Measurements from ENCODE around the gene CHKA. TPM values are rescaled to one million over a fixed set of nuclear protein-coding genes. Genes with fewer than 3 reads are reported as not detected.

CHKA gene
- total and polyA plus RNA-seq, 4 experiments from 2014 or later, result 1.5 to 2.7 (median 2.6) TPM

- ChIA-PET CTCF (ENCODE audit: partially characterized antibody) (interaction anchor here (1.9 kb wide), 1 partner anchor 117 kb away, joined by 4 read pairs; no protein-coding TSS in a partner anchor), POLR2A (ENCODE audit: partially characterized antibody) (no interaction called here)
- intact Hi-C loops (cut with micrococcal nuclease), result no loop called here
- Histone ChIP-seq H3K9me3 (ENCODE audit: control insufficient read depth in 1 of 2, low read length in 2 of 2) (no peaks in the 10 kb centered on the region), H3K4me1 (ENCODE audit: insufficient read depth, low read length) (no peaks in the 10 kb centered on the region), H3K36me3 (ENCODE audit: insufficient read depth, low read length) (no peaks in the 10 kb centered on the region), H3K4me3 (ENCODE audit: low read length in 2 of 2) (no peak overlapping the region), H3K27me3 (ENCODE audit: insufficient read depth, low read length) (no peaks in the 10 kb centered on the region), H3K27ac (ENCODE audit: low read depth, low read length) (no peak overlapping the region)
- H3K4me3 Mint-ChIP-seq, result no peak overlapping the region
- no peaks in the 10 kb centered on the region for H3K27me3 Mint-ChIP-seq
- DNase-seq, result no peak
- no peaks in the 10 kb centered on the region for H3K4me1 Mint-ChIP-seq
- H3K27ac Mint-ChIP-seq, result no peak overlapping the region
- H3K9me3 Mint-ChIP-seq, result no peaks in the 10 kb centered on the region
- no peaks in the 10 kb centered on the region for H3K36me3 Mint-ChIP-seq
Observed at GRCh38 chr11:68092411-68092810, 28.8 kb downstream of the CHKA start.

DNA sequence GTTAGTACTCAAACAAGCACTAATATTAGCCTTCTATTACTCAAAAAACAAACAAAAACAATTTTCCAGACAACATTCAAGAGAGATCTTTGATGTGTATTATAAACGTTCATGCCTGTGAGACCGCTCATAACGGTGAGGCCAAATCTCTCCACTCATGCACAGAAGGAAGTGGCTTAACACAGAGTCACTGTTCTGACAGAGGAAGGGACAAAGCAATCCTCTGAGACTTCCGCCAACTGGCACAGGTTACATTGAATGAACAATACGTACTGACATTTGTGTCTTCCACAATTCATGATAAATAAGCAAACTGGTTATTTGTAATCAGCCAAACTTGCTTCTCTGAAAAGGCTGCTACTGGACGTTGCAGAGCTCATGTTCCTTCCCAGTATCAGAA lies 30.5 kb downstream of the CHKA start:
- intact Hi-C loops (cut with micrococcal nuclease), result no loop called here
- H3K27me3 Mint-ChIP-seq, result no peaks in the 10 kb centered on the region
- H3K4me3 ChIP-seq (ENCODE audit: low read length in 2 of 2), result no peak overlapping the region

GRCh38 chr11:68090287-68090686 lies 30.9 kb downstream of the CHKA start:
- ChIA-PET POLR2A (ENCODE audit: partially characterized antibody) (no interaction called here), CTCF (ENCODE audit: partially characterized antibody) (no interaction called here)
- Histone ChIP-seq H3K36me3 (ENCODE audit: insufficient read depth, low read length) (no peaks in the 10 kb centered on the region), H3K27me3 (ENCODE audit: insufficient read depth, low read length) (no peaks in the 10 kb centered on the region), H3K9me3 (ENCODE audit: control insufficient read depth in 1 of 2, low read length in 2 of 2) (no peaks in the 10 kb centered on the region), H3K4me3 (ENCODE audit: low read length in 2 of 2) (no peak overlapping the region), H3K4me1 (ENCODE audit: insufficient read depth, low read length) (no peaks in the 10 kb centered on the region), H3K27ac (ENCODE audit: low read depth, low read length) (no peak overlapping the region)
- DNase-seq, result no peak
- no peak overlapping the region for H3K27ac Mint-ChIP-seq
- H3K27me3 Mint-ChIP-seq, result no peaks in the 10 kb centered on the region
- H3K36me3 Mint-ChIP-seq, result no peaks in the 10 kb centered on the region
- H3K9me3 Mint-ChIP-seq, result no peaks in the 10 kb centered on the region
- H3K4me1 Mint-ChIP-seq, result no peaks in the 10 kb centered on the region
- intact Hi-C loops (cut with micrococcal nuclease), result no loop called here
- H3K4me3 Mint-ChIP-seq, result no peak overlapping the region

More for the DNA sequence above, 30.5 kb downstream of the CHKA start:
- Mint-ChIP-seq H3K4me3 (no peak overlapping the region), H3K4me1 (no peaks in the 10 kb centered on the region), H3K36me3 (no peaks in the 10 kb centered on the region), H3K9me3 (no peaks in the 10 kb centered on the region), H3K27ac (no peak overlapping the region)
- Histone ChIP-seq H3K4me1 (ENCODE audit: insufficient read depth, low read length) (no peaks in the 10 kb centered on the region), H3K27me3 (ENCODE audit: insufficient read depth, low read length) (no peaks in the 10 kb centered on the region), H3K9me3 (ENCODE audit: control insufficient read depth in 1 of 2, low read length in 2 of 2) (no peaks in the 10 kb centered on the region), H3K27ac (ENCODE audit: low read depth, low read length) (no peak overlapping the region), H3K36me3 (ENCODE audit: insufficient read depth, low read length) (no peaks in the 10 kb centered on the region)
- ChIA-PET POLR2A (ENCODE audit: partially characterized antibody) (no interaction called here), CTCF (ENCODE audit: partially characterized antibody) (no interaction called here)
- no peak for DNase-seq

GRCh38 chr11:68089679-68090078 lies 31.5 kb downstream of the CHKA start:
- intact Hi-C loops (cut with micrococcal nuclease), result no loop called here
- Mint-ChIP-seq H3K9me3 (no peaks in the 10 kb centered on the region), H3K27ac (no peak overlapping the region)

DNA sequence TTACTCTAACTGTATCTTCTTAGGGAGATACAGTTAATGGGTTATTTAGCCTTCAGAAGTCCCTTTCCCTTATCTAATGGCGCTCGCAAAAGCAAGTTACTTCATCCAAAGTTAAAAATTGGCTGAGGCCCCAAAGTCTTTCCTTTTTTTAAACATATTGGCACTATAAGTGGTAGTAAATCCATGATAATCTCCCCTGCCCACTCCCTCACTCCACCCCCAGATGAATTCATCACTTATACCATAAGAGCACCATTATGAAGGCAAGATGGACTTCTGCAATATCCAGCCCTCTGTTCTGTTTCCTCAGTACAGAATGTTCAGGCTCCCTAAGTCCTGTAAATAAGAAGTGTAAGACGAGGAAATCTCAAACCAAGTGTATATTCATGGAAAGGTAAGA lies 37.7 kb downstream of the CHKA start:
- Mint-ChIP-seq H3K27ac (no peak overlapping the region), H3K4me1 (no peaks in the 10 kb centered on the region), H3K36me3 (peaks cover 0 to 4% of the 10 kb centered on the region in 2 donors), H3K4me3 (no peak overlapping the region), H3K9me3 (no peaks in the 10 kb centered on the region), H3K27me3 (no peaks in the 10 kb centered on the region)
- H3K9me3 ChIP-seq (ENCODE audit: control insufficient read depth in 1 of 2, low read length in 2 of 2), result no peaks in the 10 kb centered on the region
- H3K27me3 ChIP-seq (ENCODE audit: insufficient read depth, low read length), result no peaks in the 10 kb centered on the region
- intact Hi-C loops (cut with micrococcal nuclease), result no loop called here
- H3K4me3 ChIP-seq (ENCODE audit: low read length in 2 of 2), result no peak overlapping the region
- no peak for DNase-seq
- ChIA-PET POLR2A (ENCODE audit: partially characterized antibody) (no interaction called here), CTCF (ENCODE audit: partially characterized antibody) (no interaction called here)
- no peaks in the 10 kb centered on the region for H3K36me3 ChIP-seq (ENCODE audit: insufficient read depth, low read length)
- H3K4me1 ChIP-seq (ENCODE audit: insufficient read depth, low read length), result no peaks in the 10 kb centered on the region
- H3K27ac ChIP-seq (ENCODE audit: low read depth, low read length), result no peak overlapping the region

More at GRCh38 chr11:68089679-68090078, 31.5 kb downstream of the CHKA start:
- no peaks in the 10 kb centered on the region for H3K36me3 ChIP-seq (ENCODE audit: insufficient read depth, low read length)
- Mint-ChIP-seq H3K4me1 (no peaks in the 10 kb centered on the region), H3K36me3 (no peaks in the 10 kb centered on the region), H3K27me3 (no peaks in the 10 kb centered on the region), H3K4me3 (no peak overlapping the region)
- no peaks in the 10 kb centered on the region for H3K27me3 ChIP-seq (ENCODE audit: insufficient read depth, low read length)
- CTCF ChIA-PET (ENCODE audit: partially characterized antibody), result no interaction called here
- DNase-seq, result no peak
- no peaks in the 10 kb centered on the region for H3K4me1 ChIP-seq (ENCODE audit: insufficient read depth, low read length)
- POLR2A ChIA-PET (ENCODE audit: partially characterized antibody), result no interaction called here
- H3K4me3 ChIP-seq (ENCODE audit: low read length in 2 of 2), result no peak overlapping the region
- no peaks in the 10 kb centered on the region for H3K9me3 ChIP-seq (ENCODE audit: control insufficient read depth in 1 of 2, low read length in 2 of 2)
- no peak overlapping the region for H3K27ac ChIP-seq (ENCODE audit: low read depth, low read length)

DNA sequence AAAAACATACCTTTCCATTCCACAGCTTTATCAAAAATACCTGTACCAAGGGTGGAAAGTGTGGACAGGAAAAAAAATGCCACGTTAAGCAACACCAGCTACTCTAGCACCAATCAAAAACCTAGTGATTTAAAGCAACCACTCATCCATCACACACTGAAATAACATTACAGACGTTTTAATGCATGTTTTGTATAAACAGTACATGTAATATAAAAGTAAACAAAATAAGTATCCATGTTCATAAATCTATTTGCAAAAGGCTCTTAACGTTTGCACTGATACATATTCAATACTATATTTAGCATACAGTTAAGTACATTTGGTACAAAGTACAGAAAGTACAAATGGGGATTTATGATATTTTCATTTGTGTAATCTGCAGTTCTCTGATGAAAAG lies 38.7 kb downstream of the CHKA start:
- Mint-ChIP-seq H3K27me3 (no peaks in the 10 kb centered on the region), H3K4me1 (no peaks in the 10 kb centered on the region), H3K36me3 (peaks cover 0 to 4% of the 10 kb centered on the region in 2 donors), H3K9me3 (no peaks in the 10 kb centered on the region), H3K4me3 (no peak overlapping the region), H3K27ac (no peak overlapping the region)
- no peaks in the 10 kb centered on the region for H3K4me1 ChIP-seq (ENCODE audit: insufficient read depth, low read length)
- no peak for DNase-seq
- intact Hi-C loops (cut with micrococcal nuclease), result no loop called here
- no peaks in the 10 kb centered on the region for H3K9me3 ChIP-seq (ENCODE audit: control insufficient read depth in 1 of 2, low read length in 2 of 2)
- ChIA-PET POLR2A (ENCODE audit: partially characterized antibody) (no interaction called here), CTCF (ENCODE audit: partially characterized antibody) (no interaction called here)
- no peak overlapping the region for H3K27ac ChIP-seq (ENCODE audit: low read depth, low read length)
- H3K27me3 ChIP-seq (ENCODE audit: insufficient read depth, low read length), result no peaks in the 10 kb centered on the region
- H3K4me3 ChIP-seq (ENCODE audit: low read length in 2 of 2), result no peak overlapping the region
- H3K36me3 ChIP-seq (ENCODE audit: insufficient read depth, low read length), result no peaks in the 10 kb centered on the region

- intact Hi-C loops (cut with micrococcal nuclease), result no loop called here
- Histone ChIP-seq H3K9me3 (ENCODE audit: control insufficient read depth in 1 of 2, low read length in 2 of 2) (no peaks in the 10 kb centered on the region), H3K4me1 (ENCODE audit: insufficient read depth, low read length) (no peaks in the 10 kb centered on the region), H3K27me3 (ENCODE audit: insufficient read depth, low read length) (no peaks in the 10 kb centered on the region), H3K4me3 (ENCODE audit: low read length in 2 of 2) (no peak overlapping the region), H3K36me3 (ENCODE audit: insufficient read depth, low read length) (no peaks in the 10 kb centered on the region), H3K27ac (ENCODE audit: low read depth, low read length) (no peak overlapping the region)
- Mint-ChIP-seq H3K27me3 (no peaks in the 10 kb centered on the region), H3K4me3 (no peak overlapping the region), H3K9me3 (no peaks in the 10 kb centered on the region), H3K36me3 (peaks cover 0 to 4% of the 10 kb centered on the region in 2 donors), H3K27ac (no peak overlapping the region), H3K4me1 (no peaks in the 10 kb centered on the region)
- ChIA-PET POLR2A (ENCODE audit: partially characterized antibody) (no interaction called here), CTCF (ENCODE audit: partially characterized antibody) (no interaction called here)
- DNase-seq, result no peak
Observed at GRCh38 chr11:68081691-68082090, 39.5 kb downstream of the CHKA start.

- ChIA-PET CTCF (ENCODE audit: partially characterized antibody) (no interaction called here), POLR2A (ENCODE audit: partially characterized antibody) (no interaction called here)
- H3K27ac Mint-ChIP-seq, result no peak overlapping the region
- H3K9me3 ChIP-seq (ENCODE audit: control insufficient read depth in 1 of 2, low read length in 2 of 2), result no peaks in the 10 kb centered on the region
- intact Hi-C loops (cut with micrococcal nuclease), result no loop called here
- H3K4me3 ChIP-seq (ENCODE audit: low read length in 2 of 2), result no peak overlapping the region
- H3K4me1 ChIP-seq (ENCODE audit: insufficient read depth, low read length), result no peaks in the 10 kb centered on the region
- no peak overlapping the region for H3K4me3 Mint-ChIP-seq
- DNase-seq, result no peak
- no peaks in the 10 kb centered on the region for H3K36me3 ChIP-seq (ENCODE audit: insufficient read depth, low read length)
- H3K36me3 Mint-ChIP-seq, result peaks cover 0 to 4% of the 10 kb centered on the region in 2 donors
- no peak overlapping the region for H3K27ac ChIP-seq (ENCODE audit: low read depth, low read length)
- no peaks in the 10 kb centered on the region for H3K4me1 Mint-ChIP-seq
- H3K27me3 Mint-ChIP-seq, result no peaks in the 10 kb centered on the region
- no peaks in the 10 kb centered on the region for H3K9me3 Mint-ChIP-seq
- H3K27me3 ChIP-seq (ENCODE audit: insufficient read depth, low read length), result no peaks in the 10 kb centered on the region
Observed at GRCh38 chr11:68080860-68081259, 40.3 kb downstream of the CHKA start.
